HT-29 (cell line): ENCODE data around the gene TNFRSF1A. TPM values are rescaled to one million over a fixed set of nuclear protein-coding genes. Genes with fewer than 3 reads are reported as not detected.

Source experiments
- DNase-seq: peaks from one replicate; pipeline ENCODE4 v3.0.0-alpha.2; 2015; ENCODE audit warnings: low spot score
- total RNA-seq: library from RNA; depleted of rRNA; stranded (reverse); fragments of >200 nt; shearing (Covaris generic); gene quantifications from 2 replicates; pipeline ENCODE4 v1.2.3, GENCODE V29; 2014; rRNA removed

Gene TNFRSF1A
- 91.9 and 94.5 TPM in 2 replicates for total RNA-seq

DNA sequence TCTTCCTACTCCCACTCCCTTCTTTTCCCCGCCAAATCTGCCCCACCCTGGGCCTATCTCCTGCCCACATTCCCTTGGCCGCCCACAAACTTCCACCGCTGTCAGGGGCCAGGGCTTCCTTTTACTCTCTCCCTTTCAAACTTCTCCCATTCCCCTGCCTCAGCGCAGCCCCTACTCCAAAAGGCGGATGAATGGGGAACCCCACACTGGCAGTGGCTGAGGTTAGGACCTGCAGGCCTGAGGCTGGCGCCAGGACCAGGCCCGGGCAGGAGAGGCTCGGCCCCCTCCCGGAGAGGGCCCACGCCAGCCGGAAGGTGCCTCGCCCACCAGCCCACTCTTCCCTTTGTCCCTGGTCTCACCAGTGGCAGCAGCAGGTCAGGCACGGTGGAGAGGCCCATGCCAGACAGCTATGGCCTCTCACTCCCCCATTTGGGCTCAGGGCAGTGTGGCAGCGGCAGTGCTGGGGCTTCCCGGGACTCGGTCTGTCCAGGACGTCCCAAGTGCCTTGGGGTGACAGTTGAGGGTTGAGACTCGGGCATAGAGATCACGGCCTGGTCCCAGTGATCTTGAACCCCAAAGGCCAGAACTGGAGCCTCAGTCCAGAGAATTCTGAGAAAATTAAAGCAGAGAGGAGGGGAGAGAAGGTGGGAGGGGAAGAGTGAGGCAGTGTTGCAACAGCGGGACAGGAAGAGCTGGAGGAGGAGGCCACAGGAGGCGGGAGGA is at the start of gene TNFRSF1A:
Gene TNFRSF1A, minus strand, starts transcription at position 660 of the 723 bp plus-strand sequence. Its CDS starts 262 bp downstream, at position 398.
- peak; percentile 79 for DNase-seq

DNA sequence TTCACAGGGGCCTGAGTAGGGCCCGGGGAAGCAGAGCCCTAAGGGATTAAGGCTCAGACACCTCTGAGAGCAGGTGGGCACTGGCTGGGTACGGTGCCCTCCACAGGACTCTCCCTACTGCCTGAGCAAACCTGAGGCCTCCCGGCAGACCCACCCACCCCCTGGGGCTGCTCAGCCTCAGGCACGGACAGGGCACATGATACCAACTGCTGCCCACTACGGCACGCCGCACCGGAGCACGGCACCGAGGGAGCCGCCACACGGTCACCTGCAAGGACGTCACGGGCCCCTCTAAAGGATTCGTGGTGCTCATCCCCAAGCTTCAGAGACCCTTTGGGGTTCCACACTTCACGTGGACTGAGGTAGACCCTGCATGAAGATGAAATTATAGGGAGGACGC is 49.1 kb upstream of the TNFRSF1A start:
- no peak for DNase-seq

DNA sequence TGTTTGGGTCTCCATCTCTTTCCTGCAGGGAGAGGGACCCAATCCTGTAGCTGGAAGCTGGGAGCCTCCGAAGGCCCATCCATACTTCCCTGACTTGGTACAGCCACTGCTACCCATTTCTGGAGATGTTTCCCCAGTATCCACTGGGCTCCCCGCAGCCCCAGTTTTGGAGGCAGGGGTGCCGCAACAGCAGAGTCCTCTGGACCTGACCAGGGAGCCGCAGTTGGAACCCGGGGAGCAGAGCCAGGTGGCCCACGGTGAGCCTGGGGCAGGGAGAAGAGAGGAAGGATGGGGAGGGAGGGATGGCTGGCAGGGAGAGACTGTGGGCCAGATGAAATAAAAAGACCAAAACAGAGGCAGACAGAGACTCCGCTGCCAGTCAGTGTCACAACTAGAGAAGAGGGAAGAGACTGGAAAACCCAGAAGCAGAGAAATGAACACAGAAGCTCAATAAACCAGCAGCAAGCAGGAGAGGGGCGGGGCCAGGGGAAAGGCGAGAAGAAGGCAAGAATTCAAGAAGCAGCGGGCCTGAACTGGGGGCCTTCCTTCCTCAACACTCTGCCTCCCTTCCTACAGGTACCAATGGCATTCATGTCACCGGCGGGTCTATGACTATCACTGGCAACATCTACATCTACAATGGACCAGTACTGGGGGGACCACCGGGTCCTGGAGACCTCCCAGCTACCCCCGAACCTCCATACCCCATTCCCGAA is 48.4 kb upstream of the TNFRSF1A start:
- DNase-seq, result no peak

DNA sequence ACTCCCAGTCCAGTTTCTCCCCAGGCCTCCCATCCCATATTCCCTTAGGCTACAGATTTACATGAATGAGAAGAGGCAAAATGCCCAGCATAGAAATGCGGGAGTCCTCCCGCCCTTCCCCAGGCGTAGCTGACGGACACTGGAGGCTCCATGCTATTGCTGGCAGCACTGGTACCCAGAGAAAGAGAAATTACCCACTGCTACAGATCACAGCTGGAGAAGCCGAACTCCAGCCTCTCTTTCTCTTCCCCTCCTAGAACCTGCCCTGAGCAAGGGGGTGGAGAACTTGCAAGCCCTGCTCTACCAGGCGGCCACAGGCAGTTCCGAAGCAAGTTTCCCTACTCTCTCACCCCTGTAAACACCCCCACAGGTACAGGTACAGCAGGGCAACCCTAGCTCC is 45.7 kb upstream of the TNFRSF1A start:
- no peak for DNase-seq

DNA sequence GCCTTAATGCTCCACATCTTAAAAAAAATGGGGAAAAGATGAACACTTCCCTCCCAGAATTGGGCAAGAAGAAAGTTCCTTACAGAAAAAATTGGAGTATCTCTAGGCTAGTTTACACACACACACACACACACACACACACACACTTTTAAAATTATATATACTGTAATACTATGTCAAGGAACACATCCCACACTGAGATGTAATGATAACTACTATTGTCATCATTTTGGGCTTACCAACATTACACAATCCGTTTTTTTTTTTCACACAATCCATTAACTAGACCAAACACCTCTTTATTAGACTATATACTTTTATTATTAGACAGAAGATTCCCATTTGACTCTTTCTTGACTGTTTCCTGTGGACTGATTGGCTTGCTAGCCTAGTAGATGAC is 44.6 kb upstream of the TNFRSF1A start:
- no peak for DNase-seq

DNA sequence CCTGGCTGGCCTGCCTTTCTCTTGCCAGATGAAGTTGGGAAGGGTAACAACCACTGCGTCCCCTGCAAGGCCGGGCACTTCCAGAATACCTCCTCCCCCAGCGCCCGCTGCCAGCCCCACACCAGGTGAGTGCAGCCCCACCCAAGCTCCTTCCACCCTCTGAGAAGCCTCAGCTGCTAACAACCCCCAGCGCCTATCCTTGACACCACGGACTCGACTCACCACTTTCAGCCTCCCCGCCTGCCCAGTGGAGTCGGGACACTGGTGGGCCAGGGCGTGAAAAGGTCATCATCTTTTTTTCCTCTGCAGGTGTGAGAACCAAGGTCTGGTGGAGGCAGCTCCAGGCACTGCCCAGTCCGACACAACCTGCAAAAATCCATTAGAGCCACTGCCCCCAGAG is 44.2 kb upstream of the TNFRSF1A start:
- no peak for DNase-seq

DNA sequence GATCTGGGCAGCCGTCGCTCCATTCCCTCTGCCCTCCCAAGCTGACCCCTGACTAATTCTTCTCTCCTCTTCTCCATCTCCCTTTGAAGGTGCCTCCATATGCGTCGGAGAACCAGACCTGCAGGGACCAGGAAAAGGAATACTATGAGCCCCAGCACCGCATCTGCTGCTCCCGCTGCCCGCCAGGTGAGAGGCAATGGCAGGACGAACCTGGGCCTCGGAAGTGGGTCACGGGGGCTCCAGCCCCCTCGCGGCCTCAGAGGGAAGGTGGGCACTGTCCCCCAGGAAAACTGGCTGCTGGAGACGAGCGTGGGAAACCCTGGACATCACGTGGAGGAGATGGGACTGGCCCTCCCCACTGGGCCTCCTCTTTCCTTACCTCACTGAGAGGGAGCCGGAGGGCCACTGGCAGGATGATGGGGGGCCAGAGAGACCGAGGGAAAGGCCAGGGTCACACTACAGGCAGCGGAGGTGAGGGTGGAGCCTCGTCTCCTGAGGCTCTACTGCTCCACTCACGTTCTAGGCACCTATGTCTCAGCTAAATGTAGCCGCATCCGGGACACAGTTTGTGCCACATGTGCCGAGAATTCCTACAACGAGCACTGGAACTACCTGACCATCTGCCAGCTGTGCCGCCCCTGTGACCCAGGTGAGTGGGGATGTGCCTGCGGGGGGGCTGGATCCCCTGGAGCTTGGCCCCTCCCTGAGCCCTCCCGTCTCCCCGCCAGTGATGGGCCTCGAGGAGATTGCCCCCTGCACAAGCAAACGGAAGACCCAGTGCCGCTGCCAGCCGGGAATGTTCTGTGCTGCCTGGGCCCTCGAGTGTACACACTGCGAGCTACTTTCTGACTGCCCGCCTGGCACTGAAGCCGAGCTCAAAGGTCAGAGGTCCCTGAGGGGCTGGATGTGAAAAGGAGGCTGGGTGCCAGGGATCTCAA is 42.9 kb upstream of the TNFRSF1A start:
- peak; percentile 53 for DNase-seq

DNA sequence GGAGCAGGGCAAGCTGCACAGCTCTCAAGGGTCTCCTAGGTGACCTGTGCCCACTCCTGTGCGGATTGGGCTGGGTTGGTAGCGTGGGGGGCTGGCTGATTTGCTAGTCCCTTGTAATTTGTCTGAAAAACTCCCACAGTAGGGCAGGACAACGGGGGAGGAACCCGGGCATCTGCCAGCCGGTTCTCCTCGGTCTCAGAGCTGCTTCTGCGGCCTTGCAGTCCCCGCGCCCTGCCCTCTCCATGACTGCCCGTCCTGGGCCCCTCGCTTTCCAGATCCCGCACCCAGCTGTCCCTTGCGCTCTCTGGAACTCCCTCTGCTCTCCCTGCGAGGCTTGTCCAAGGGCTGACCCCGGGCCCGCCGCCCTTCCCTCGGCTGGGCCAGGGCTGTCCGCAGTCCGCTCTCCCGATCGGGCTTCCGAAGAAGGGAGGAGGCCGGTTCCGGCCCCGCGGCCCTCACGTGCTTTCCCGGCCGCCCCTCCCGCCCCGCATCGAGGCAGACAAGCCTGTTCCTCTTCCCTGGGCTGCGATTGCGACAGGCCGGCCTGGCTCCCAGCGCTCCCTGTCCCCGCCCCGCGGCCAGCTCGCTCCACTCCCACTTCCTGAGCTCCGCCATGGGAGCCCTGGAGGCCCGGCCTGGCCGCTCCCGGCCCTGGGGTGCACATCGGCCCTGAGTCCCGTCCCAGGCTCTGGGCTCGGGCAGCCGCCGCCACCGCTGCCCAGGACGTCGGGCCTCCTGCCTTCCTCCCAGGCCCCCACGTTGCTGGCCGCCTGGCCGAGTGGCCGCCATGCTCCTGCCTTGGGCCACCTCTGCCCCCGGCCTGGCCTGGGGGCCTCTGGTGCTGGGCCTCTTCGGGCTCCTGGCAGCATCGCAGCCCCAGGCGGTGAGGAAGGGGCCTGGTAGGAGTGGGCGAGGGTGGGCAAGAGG is 42.0 kb upstream of the TNFRSF1A start, which contains the start of gene LTBR:
Gene LTBR, plus strand, starts transcription at position 591 of the 927 bp plus-strand sequence. Its CDS starts 197 bp downstream, at position 788.
- peak; percentile 94 for DNase-seq

DNA sequence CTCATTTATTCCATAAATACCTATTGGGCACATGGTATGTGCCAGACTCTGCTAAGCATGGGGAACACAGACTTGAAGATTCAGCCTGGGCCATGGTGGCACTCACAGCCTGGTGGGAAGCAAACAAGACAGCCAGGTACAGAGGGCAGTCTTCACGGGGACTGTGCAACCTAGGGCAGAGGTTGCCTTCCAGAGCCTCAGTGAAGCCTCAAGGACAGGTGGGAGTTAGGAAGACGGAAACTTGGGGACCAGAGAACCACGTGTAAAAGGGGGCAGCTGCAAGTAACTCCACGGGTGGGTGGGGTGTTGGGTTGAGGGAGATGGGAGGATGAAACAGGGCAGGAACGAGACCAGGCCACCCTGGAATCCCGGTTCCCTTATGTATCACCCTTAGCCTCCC is 41.1 kb upstream of the TNFRSF1A start:
- no peak for DNase-seq

DNA sequence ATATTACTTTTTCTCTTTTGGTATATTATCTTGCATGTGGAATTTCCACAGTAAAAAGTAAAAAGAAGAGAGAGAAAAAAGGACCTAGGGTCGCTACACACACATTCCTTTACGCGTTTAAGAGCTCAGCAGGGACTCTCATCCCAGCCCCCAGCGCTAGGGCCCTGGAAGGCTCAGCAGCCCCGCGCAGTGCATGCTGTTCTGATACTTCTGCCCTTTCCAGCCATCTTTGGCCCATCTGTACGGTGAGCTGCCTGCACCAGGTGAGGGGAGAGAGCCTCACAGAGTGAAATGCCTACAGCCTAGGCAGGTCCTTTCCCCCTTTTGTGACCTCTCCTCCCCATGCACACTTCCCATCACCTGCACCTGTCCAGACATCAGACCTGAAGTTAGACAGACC is 40.5 kb upstream of the TNFRSF1A start:
- no peak for DNase-seq

DNA sequence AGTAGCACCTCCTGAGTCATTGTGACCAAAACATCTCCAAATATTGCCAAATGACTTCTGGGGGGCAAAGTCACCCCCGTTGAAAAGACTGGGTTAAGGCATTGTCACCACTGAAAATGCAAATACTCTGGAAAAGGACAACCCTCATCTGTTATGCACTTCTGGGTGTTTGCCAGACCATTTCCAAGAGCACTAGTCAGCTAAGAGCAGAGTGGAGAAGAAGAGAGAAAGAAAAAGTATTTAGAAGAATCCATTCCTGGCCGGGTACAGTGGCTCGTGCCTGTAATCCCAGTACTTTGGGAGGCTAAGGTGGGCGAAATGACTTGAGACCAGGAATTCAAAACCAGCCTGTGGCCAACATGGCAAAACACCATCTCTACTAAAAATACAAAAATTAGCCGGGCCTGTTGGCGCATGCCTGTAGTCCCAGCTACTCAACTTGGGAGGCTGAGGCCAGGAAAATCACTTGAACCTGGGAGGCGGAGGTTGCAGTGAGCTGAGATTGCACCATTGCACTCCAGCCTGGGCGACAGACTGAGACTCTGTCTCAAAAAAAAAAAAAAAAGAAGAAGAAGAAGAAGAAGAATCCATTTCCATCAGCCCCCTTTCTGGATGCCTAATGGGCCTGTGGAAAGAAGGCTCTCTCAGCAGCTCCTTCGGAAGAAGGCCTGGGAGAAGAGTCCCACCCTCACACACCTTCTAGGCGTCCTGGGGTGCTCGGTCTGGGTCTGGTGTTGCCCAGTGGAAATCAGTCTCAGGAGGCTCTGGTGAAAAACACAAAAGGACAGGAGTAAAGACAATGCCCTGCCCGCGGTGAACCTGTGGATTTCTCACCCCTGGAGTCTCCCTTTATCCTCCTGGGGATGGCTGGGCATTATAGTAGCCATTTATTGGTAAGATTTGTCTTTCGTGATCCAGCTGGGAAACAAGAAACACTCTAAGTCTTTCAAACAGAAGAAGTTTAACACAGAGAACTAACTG is 38.6 kb upstream of the TNFRSF1A start:
- no peak for DNase-seq

DNA sequence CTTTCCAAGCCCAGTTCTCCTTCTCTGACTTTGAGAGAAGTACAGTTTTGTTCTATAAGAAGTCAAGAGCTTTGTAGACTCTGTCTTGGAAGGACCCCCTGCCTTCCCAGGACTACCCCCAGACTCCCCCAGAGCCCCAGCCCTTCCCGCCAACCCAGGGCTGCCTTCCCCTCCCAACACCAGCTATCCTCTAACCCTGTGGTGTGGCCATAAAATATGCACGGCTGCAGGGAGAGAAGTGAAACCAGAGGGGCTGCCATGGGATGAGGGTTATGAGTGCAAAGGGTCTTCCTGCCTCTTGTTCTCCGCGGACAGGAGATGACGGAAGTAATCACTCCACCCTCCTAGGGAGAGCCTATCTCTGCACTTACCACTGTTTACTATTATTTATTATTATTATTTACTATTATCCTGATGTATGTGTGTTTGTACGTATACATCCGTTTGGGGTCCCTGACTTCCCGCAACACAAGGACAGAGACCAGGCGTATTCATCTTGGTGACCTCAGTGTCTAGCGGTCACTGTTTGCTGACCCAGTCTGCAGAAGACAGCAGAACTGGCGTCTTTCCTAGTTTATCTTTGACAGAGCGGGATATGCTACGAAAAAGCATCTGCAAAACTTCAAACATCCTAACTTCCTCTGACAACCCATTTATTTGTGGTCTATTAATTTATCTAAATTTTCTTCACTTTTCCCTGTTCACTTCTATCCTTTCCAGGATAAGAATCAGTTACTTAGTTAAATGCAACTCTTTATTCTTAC is 37.0 kb upstream of the TNFRSF1A start:
- DNase-seq, result no peak

DNA sequence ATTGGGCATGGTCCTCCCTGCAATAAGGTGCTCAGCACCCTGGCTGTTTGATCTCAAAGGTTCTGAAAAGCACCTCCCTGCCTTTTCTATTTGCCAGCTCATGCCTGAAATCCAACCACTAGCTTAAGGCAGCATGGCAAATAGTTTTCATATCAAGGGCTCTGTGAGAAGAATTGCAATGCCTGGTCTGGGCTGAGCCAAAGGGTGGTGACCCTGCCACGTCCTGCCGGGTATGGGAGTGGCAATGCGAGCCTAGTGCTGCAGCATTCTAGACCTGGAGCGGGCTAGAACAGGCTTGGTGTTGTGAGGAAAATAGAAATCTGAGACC is 35.8 kb upstream of the TNFRSF1A start:
- DNase-seq, result peak; percentile 87

DNA sequence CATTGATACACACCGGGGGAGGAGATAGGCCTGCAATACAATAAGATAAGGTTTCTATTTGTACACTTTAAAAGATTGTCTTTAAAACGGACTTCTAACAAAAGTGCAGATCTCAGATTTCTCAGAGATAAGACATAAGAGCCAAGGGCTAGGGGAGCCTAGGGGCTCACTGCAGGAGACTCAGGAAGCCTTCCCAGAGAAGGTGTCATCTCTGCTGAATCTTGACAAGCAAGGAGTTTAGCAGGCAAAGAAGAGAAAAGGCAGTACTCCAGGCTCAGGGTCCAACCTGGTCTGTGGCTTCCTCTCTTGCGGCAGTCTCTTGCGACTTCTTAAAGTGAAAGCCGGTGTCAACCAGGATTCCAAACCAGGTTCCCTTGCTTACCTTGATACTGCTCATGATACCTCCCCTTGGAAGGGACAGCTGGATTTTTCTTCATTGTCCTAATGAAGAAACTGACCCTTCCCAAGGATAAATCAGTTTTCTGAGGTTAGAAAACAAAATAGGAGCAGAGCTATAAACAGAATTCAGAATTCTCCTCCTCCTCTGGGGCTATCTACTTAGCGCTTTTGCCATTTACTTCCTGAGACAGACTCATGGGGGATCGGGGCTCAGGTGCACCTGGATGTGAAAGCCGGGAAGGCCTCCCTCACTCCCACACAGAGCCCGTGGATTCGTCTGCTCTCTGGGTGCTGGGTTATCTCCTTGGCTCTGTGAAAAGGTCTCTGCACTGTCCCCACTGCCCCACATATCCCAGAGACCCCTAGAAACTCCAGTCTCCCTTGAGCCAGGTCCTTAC is 35.2 kb upstream of the TNFRSF1A start:
- DNase-seq, result no peak

DNA sequence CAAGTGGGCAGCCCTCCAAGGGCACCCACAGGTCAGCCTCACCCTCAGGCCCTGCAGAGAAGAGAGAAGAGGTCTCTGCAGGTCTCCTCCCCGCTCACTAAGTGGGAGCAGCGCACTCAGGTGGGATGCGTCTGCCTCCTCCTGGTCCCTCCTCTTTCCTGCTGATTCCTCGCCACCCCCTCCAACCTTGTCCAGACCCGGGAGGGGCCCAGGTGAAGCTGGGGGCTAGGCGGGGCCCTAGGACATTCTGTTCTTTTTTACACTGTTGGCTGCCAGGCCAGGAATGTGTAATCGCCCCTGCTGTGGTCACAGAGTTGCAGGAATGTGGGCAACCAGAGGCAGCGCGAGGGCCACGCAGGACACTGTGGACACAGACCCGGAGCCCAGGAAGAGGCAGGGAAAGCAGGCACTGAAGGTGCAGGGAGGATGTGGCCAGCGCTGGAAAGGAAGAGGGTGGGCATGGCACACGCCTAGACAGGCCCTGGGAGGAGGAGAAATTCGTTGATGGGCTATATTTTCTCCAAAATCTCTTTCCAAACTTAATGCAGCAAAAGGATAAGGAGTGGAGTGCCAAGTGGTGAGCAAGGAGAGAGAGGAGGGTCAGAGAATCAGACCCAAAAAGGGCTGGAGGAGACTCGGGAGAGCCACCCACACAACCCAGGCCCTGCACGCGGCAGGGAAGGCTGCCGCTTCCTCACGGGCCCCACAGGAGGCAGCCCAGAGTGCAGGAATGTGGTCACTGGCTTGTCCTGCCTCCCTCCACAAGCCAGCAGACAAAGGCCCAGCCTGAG is 34.4 kb upstream of the TNFRSF1A start:
- peak; percentile 82 for DNase-seq

DNA sequence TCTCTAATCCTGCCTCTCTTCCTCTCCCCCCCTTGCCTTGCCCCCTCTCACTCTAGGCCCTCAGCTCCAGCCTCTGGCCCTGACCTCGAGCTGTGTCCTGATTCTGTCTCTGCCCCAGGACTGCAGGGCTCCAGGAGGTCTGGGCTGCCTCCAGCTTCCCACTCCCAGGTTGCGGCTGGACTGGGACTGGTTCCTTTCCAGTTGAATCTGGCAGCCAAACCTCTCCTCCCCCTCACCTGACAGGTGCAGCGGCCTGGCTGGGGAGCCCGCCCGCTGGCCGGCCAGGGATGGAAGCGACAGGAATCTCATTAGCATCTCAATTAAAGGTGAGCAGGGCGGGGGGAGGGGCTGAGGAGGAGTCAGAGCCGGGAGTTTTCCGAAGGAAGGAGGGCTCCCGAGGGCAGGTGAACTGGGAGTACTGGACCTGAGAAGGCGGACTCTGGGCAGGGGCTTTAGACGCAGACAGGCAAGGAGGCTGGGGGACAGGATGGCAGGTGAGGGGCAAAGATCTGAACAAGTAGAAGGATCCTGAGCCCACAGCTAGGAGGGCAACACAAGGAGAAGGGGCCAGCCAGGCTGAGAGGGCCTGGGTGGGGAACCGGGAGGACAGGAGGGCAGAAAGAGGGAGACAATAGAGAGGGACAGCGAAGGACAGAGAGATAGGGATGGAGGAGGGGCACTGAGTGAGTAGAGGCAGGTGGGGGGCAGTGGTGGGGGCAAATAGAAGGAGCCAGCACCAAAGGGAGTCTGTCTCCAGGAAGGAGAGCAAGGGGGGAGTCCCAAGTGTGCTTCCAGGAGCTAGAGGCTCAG is 33.6 kb upstream of the TNFRSF1A start, which contains the start of gene SCNN1A:
Gene SCNN1A, minus strand, starts transcription at position 295 of the 810 bp plus-strand sequence. CDS start 780 bp downstream, outside the sequence.
- peak; percentile 83 for DNase-seq
